LNCAP (cell line): ENCODE measurements around the gene SOX1.

Experiments used
- CTCF ChIP-seq: fragments of 450-650 bp; IDR thresholded peaks from 2 replicates; pipeline ENCODE4 v1.5.1; 2017; ENCODE audit warnings: mild to moderate bottlenecking

SOX1 gene

DNA sequence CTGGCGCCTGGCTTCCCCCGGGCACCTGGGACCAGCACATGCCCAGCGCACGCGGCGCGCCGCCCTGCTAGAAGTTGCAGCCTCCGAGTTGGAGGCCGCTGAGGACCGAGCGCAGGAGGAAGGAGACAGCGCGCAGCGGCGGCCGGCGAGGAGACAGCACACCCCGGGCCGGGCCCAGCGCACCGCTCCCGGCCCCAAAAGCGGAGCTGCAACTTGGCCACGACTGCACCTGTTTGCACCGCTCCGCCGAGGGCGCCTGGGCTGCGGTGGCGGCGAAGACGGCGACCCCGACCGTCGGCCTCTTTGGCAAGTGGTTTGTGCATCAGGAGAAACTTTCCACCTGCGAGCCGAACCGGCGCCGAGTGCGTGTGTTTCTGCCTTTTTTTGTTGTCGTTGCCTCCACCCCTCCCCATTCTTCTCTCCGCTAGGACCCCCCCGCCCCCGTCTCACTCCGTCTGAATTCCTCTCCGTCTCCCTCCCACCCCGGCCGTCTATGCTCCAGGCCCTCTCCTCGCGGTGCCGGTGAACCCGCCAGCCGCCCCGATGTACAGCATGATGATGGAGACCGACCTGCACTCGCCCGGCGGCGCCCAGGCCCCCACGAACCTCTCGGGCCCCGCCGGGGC is at the start of gene SOX1:
SOX1 (plus strand) TSS at position 34 of the 626 bp plus-strand sequence; CDS start at position 544, 510 bp downstream.
- no peak for TF ChIP-seq CTCF

DNA sequence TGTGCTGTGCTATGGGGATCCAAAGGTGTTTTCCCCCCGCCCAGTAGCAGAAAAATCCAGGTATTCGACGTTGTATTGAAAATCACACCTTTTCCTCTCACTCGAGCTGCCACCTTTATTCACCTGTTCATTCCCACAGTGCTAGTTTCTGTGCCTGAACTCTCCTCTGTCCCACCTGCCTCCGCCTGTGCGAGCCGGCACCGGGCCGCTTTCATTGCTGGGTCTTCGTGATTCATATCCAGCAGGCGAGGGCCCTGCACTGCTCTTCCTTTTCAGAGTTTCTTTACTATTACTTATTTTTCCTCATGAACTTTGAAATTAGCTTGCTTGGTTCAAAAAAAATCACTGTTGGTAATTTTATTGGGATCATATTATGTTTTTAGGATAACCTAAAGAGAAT is 42.4 kb upstream of the SOX1 start:
- no peak for TF ChIP-seq CTCF

DNA sequence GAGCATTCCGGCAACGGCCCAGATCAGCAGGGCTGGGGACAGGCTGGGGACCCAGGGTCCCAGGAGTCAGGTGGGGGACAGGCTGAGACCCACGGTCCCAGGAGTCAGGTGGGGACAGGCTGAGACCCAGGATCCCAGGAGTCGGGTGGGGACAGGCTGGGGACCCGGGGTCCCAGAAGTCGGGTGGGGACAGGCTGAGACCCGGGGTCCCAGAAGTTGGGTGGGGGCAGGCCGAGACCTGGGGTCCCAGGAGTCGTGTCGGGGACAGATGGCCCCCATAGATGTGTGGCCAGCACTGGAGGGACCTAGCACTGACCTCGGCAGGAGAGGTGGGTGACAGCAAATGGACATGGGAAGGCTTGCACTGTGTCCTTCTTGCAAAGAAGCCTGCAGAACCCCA is 39.7 kb upstream of the SOX1 start:
- no peak for TF ChIP-seq CTCF

DNA sequence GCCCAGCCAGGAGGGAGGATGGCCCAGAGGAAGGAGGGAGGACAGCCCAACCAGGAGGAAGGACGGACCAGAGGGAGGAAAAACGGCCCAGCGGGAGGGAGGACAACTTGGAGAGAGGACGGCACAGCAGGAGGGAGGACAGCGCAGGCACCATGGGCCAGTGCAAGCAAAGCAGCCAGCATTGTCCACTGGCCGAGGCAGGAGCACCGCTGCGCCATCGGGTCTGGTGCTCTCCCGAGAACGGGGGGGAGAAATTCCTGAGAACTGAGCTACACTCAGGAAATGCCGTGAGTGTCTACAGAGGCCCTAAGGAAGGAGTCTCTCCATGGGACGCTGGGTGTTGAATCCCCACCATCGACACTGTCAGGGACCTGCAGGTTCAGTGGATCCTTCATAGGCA is 38.5 kb upstream of the SOX1 start:
- TF ChIP-seq CTCF = no peak

DNA sequence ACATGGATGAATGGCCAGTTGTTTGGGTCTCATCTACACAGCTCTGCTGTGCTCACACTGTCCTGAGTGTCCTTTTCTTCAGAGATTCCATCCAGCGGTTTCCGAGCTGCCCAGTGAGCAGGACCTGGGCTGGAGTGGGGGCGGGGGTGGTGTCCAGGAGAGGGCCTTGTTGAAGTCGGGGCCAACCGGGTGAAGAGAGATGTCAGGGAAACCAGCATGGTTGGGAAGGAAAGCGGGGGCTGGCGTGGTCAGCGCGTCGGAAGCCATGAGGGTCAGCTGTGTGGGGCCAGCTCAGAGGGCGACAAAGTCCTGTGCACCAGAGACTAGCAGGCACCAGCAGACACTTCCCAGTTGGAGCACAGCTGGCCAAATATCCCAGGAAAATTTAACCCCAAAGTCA is 37.8 kb upstream of the SOX1 start:
- no peak for TF ChIP-seq CTCF

DNA sequence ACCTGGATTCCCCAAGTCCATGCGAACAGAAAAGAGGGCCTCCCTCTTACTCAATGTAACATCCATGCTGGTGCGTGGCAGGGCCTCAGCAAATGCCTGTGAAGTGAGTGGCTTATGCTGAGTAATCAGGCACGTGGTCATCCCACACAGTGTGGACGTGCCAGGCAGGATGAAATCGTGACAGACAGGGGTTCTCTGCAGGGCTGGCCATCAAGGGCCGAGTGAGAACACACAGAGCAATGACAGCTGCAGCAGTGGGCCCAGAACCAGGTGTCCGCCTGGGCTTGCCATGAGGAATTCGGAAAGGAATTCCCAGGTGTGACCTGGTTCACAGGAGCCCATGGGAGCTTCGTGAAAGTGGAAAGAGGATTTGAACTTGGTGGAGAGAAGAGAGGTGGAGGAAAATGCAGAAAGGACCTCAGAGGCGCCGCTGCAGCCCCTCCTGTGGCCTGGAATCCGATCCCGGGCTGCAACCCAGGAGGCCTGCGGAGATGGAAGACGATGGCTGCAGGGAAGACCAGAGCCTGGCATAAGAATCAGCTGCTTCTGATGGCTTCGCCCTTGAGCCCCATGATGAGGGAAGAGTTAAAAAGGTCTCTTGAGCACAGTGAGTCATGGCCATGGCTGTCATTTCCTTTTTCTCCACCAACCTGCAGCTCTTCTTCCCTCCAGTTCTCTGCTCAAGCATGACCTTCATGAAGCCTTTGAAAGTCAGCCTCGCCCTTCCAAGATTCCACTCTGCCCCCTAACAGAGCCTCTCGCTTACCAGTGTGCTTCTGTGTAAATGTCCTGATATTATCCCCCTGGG is 34.6 kb upstream of the SOX1 start:
- TF ChIP-seq CTCF = no peak

DNA sequence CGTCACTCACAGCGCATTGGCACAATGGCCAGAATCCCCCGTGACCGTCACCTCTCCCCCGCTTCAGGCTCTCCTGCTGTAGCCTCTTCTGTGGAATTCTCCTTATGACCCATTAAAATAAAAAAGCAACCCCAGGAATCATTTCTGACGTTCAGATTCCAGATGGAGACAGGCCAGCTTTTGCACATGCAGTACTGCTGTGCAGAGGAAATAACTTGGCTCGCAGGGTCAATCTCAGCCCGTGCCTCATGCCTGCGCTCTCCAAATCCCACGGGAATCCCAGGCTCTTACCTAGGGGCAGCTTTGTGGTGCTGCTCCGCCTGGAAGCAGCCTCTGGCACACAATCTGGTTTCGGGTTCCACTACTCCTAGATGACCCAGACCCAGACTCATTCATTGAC is 32.7 kb upstream of the SOX1 start:
- TF ChIP-seq CTCF = no peak
